ENCODE measurements around the gene ATXN7L3. TPM values are rescaled to one million over a fixed set of nuclear protein-coding genes. Genes with fewer than 3 reads are reported as not detected.

ATXN7L3 gene
- total RNA-seq, 4 donors from 2014 or later: 51.7 to 92.6 (median 65.7) TPM

- no peaks in the 10 kb centered on the region for H3K27me3 ChIP-seq
- no peak overlapping the region for H3K27ac ChIP-seq
- DNase-seq: no peak
- H3K9me3 ChIP-seq: no peaks in the 10 kb centered on the region
- H3K36me3 ChIP-seq: peaks cover 0 to 52% (median 0%) of the 10 kb centered on the region in 3 donors
- no peak overlapping the region for H3K4me3 ChIP-seq
- H3K4me1 ChIP-seq: peaks cover 0 to 34% (median 10%) of the 10 kb centered on the region in 4 donors
- TF ChIP-seq CTCF (IDR thresholded peaks at IDR 0.05): no peak
- TF ChIP-seq POLR2A (IDR thresholded peaks at IDR 0.05): no peak
These were observed 8.1 kb upstream of the ATXN7L3 start for GRCh38 chr17:44207743-44208142.

GRCh38 chr17:44207319-44207718, 7.6 kb upstream of the ATXN7L3 start:
- no peak for DNase-seq
- TF ChIP-seq CTCF (IDR thresholded peaks at IDR 0.05): no peak
- no peak for TF ChIP-seq POLR2A (IDR thresholded peaks at IDR 0.05)
- H3K36me3 ChIP-seq: peaks cover 0 to 52% (median 0%) of the 10 kb centered on the region in 3 donors
- no peaks in the 10 kb centered on the region for H3K9me3 ChIP-seq
- peaks cover 0 to 34% (median 10%) of the 10 kb centered on the region in 4 donors for H3K4me1 ChIP-seq
- H3K4me3 ChIP-seq: no peak overlapping the region
- no peak overlapping the region for H3K27ac ChIP-seq
- no peaks in the 10 kb centered on the region for H3K27me3 ChIP-seq

GRCh38 chr17:44206825-44207155, 7.1 kb upstream of the ATXN7L3 start:
- Histone ChIP-seq H3K36me3 (peaks cover 0 to 52% (median 0%) of the 10 kb centered on the region in 3 donors), H3K9me3 (no peaks in the 10 kb centered on the region), H3K27ac (no peak overlapping the region), H3K4me3 (no peak overlapping the region), H3K4me1 (peaks cover 0 to 34% (median 10%) of the 10 kb centered on the region in 4 donors), H3K27me3 (no peaks in the 10 kb centered on the region)
- DNase-seq: no peak
- TF ChIP-seq POLR2A (IDR thresholded peaks at IDR 0.05): no peak
- no peak for TF ChIP-seq CTCF (IDR thresholded peaks at IDR 0.05)

GRCh38 chr17:44205962-44206824, 6.5 kb upstream of the ATXN7L3 start:
- Histone ChIP-seq H3K36me3 (peaks cover 0 to 46% (median 0%) of the 10 kb centered on the region in 3 donors), H3K27me3 (no peaks in the 10 kb centered on the region), H3K9me3 (no peaks in the 10 kb centered on the region), H3K4me3 (no peak overlapping the region), H3K4me1 (peaks cover 0 to 33% (median 10%) of the 10 kb centered on the region in 4 donors), H3K27ac (no peak overlapping the region)
- no peak for DNase-seq
- no peak for TF ChIP-seq POLR2A (IDR thresholded peaks at IDR 0.05)
- TF ChIP-seq CTCF (IDR thresholded peaks at IDR 0.05): no peak

GRCh38 chr17:44204441-44204882, 4.8 kb upstream of the ATXN7L3 start:
- no peak for DNase-seq
- H3K27me3 ChIP-seq: no peaks in the 10 kb centered on the region
- peaks cover 0 to 32% (median 0%) of the 10 kb centered on the region in 3 donors for H3K36me3 ChIP-seq
- H3K4me1 ChIP-seq: peaks cover 0 to 22% (median 1%) of the 10 kb centered on the region in 4 donors
- TF ChIP-seq POLR2A (IDR thresholded peaks at IDR 0.05): no peak
- TF ChIP-seq CTCF (IDR thresholded peaks at IDR 0.05): no peak
- H3K4me3 ChIP-seq: no peak overlapping the region
- peak overlapping the region in 1 of 4 donors; percentile 6 for H3K27ac ChIP-seq
- no peaks in the 10 kb centered on the region for H3K9me3 ChIP-seq
